GM18511 (cell line): ENCODE measurements around the gene TRPV2.
"Not testable (repeated sequence)": the region's sequence is repeated elsewhere in the genome, so short reads cannot be mapped to it uniquely, and the experiment has no call there.

ENCODE experiments used
- ATAC-seq: cut with Tn5 transposase; IDR thresholded peaks from one replicate; pipeline ENCODE4 v1.9.1; 2021; ENCODE audit warnings: mild to moderate bottlenecking, moderate library complexity; ENCODE audit not compliant: unreplicated experiment

TRPV2 gene

GRCh38 chr17:16452268-16452667, 36.9 kb downstream of the TRPV2 start:
- not testable (repeated sequence) for ATAC-seq

DNA sequence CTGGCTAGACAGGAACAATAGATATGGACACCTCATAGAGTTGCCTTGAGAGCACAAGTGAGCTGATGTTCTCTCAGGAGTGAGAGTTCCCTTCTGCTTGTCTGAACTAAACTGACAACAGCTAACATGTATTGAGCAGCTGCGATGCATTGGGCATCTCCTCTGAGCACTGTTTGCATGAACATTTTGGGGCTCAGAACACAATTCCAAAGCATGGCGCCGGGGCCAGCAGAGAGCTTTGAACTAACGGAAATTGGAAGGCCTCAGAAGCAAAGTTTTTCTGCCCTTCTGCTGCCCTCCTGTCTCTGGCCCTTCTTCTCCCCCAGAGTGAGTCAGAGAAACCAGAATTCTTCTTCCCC, 38.1 kb downstream of the TRPV2 start:
- ATAC-seq = no peak

- no peak for ATAC-seq
Measured at GRCh38 chr17:16455997-16456741, 40.8 kb downstream of the TRPV2 start.

GRCh38 chr17:16456742-16457316, 41.5 kb downstream of the TRPV2 start:
- no peak for ATAC-seq

DNA sequence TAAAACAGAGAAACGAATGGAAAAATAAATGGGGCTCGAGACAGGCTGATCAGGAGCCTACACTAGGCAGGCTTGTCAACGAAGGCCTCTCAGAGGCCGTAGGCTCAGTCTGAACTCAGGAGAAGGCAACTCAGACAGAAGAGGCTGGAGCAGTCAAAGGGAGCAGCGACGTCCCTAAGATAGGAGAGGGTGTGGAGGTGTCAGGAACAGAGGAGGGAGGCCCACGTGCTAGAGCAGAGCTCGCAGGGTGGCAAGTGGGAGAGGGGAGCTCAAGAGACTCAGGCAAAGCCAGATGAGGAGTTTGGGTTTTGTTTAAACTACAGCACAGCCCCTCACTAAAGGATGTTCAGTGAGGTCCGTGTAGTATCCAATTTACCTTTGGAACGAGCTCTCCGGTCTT, 43.9 kb downstream of the TRPV2 start:
- no peak for ATAC-seq

- no peak for ATAC-seq
Measured at GRCh38 chr17:16459855-16460550, 44.6 kb downstream of the TRPV2 start.

- ATAC-seq = no peak
Measured at GRCh38 chr17:16460796-16461605, 45.6 kb downstream of the TRPV2 start.

- ATAC-seq = no peak
Measured at GRCh38 chr17:16461606-16461866, 46.2 kb downstream of the TRPV2 start.

DNA sequence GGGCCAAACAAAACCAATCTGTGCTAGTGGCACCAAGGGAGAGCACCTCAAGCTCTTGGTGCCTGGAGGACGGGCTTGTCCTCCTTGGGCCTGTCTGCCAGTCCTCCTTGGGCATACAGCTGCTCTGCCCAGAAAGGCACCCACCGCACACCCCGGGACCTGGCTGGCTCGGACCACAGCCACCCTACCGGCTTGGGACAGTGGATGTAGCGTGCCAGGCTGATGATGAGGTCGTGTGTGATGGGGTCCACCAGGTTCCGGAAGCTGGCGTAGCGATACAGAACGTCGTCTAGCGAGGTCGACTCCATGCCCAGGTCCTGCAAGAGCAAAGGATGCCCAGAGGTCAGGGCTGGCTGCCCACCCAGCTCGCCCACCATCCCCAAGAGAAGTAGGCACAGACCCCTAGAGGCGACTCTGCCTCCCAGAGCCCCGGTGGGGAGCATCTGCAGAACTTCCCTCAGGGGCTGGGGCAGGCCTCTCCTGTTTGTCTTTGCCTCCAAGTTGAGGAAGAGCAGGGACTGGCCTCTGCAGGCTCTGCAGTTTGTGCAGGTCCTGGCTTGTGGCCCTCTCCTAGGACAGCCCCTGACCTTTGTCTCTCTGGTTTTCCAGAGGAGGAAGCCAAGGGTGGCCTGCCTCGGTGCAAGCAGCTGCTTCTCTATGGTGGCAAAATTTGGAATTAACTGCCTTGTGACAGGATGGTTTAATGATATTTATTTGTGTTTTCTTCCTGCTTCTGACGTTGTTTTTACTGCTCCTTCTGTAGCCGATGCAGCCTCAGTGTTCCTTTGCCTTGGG, 46.9 kb downstream of the TRPV2 start:
- ATAC-seq = no peak

GRCh38 chr17:16463358-16464302, 48.3 kb downstream of the TRPV2 start:
- no peak for ATAC-seq

DNA sequence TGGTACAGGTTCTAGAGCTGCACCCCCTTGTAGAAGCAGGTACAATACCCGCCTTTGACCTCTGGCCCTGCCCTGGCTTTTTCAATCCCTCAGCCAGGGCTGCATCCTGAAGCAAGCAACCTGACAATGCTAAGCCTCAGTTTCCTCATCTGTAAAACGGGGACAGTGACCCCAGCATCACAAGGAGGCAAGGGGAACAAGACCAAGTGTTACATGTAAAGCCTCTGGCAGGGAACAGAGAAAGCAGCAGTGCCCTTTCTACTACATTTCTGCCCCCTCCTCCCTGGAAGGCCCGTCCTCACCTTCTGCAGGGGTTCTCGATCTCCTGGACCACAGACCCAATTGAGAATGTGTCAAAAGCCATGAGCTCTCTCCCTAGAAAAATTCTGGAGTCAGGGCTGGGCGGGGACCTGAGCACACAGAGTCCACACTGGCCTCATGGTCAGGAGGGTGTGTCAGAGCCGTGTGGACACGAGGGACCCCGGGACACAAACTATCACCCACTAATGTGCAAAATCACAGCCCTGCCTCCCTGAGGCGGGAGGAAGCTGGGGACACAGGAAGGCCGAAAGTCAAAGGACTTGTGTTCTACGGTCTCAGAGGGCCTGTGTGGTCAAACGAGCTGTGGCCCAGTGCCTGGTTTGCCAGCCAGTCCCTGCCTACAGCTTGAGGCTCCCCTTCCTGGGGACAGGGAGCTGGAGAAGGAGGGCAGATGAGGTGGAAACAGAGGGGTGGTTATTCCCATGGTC, 49.1 kb downstream of the TRPV2 start:
- ATAC-seq = no peak

- no peak for ATAC-seq
Measured at GRCh38 chr17:16465052-16465312, 49.6 kb downstream of the TRPV2 start.

GRCh38 chr17:16465861-16466338, 50.5 kb downstream of the TRPV2 start:
- ATAC-seq = no peak

DNA sequence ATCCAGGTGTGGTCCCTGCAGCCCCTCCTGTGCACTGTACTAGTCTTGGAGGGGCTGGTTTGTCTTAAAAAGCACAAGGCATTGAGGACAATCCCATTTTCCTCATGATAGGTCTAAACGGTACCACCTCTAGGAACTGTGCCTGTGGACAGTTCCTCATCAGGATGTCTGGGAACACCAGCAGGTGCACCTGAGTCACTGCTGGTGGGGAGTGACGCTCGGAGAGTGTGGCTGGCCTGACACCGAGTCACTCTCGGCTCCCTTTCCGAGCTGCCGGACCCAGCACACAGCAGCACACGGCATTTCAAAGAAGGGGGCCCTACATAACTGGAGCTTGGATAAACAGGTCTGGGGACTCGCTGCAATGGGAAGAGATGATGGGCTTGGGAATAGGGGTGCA, 51.0 kb downstream of the TRPV2 start:
- no peak for ATAC-seq

DNA sequence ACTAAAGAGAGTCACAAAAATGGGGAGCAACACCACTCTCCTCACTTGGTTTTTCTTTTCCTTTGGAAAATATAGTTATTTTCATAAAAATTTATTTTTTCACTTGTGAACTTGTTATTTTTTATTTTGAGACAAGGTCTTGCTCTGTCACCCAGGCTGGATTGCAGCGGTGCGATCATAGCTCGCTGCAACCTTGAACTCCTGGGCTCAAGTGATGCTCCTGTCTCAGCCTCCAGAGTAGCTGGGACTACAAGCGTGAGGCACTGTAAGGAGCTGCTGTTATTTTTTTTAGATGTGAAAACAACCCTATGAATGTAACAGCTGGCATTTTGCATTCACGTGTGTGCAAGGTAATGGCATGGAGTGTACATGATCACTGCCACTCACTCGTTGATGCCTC, 51.7 kb downstream of the TRPV2 start:
- ATAC-seq = no peak

DNA sequence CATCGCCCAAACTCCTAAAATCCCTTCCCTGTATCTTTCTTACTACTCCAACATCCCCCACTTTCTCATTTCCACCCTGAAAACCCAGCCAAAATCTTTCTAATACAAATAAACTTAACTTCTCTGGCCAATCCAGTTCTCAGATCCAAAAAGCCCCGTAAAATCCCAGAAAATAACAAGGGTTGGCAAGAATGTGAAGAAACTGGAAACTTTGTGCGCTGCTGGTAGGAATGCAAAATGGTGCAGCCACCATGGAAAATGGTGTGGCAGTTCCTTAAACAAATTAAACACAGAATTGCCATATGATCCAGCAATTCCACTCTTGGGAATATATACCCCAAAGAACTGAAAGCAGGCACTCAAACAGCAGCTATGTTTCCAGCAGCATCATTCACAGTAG, 52.5 kb downstream of the TRPV2 start:
- ATAC-seq = no peak

- no peak for ATAC-seq
Measured at GRCh38 chr17:16468428-16468992, 53.1 kb downstream of the TRPV2 start.

DNA sequence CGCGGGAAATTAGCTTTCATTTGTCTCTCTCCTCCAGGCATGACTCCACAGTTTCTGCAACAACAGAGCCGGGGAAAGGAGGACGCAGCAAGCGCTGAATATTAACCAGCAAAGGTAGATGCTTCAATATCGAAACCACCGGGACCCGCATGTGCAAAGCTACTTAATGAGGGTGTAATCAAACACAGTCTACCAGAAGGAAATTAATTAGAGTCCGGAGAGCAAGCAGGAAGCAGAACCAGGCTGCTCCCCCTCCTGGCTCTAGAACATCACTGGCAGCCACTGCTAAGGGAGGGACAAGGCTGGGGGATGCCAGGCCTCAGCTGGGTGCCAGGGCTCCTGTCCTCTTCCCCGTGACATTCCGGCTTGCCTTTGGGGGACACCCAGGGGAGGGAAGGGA, 54.9 kb downstream of the TRPV2 start:
- no peak for ATAC-seq

DNA sequence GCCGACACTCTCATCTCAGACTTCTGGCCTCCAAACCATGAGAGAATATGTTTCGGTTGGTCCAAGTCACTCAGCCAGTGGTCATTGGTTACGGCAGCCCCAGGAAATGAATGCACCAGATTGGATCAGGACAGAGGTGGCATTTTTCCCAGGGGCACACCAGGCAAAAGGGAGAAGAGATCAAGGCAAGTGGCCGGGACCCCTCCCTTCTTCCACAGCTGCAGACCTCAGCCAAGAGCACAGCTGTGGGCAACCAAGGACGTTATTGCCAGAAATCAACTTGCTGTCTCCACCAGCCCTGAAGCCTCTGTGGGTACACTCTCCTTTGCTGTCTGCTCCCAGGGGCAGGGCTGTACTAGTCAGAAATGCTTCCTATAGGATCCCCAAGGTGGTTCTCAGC, 55.9 kb downstream of the TRPV2 start:
- no peak for ATAC-seq
